Fibroblast of lung (primary cell): Measurements from ENCODE around the gene MAD2L1BP. TPM values are rescaled to one million over a fixed set of nuclear protein-coding genes. Genes with fewer than 3 reads are reported as not detected.

Source experiments
- DNase-seq, 2 donors: peaks; one replicate each; pipeline versions ENCODE4 v3.0.0 to v3.0.0-alpha.2; 2010; ENCODE audit warnings: low read depth in 2 of 2
- H2AFZ ChIP-seq: 2 replicates; pipeline ENCODE4 v1.5.1; 2012; ENCODE audit warnings: low read length, control low read depth, inconsistent platforms
- H3K27ac ChIP-seq: 2 replicates; pipeline ENCODE4 v1.5.1; 2011; ENCODE audit warnings: low read length, control low read depth; ENCODE audit not compliant: insufficient read depth
- H3K27me3 ChIP-seq: 2 replicates; pipeline ENCODE4 v1.5.1; 2011; ENCODE audit warnings: mild to moderate bottlenecking, low read length; ENCODE audit not compliant: control insufficient read depth, insufficient read depth
- H3K36me3 ChIP-seq: 2 replicates; pipeline ENCODE4 v1.5.1; 2011; ENCODE audit warnings: low read length; ENCODE audit not compliant: control insufficient read depth, insufficient read depth
- H3K4me1 ChIP-seq: 2 replicates; pipeline ENCODE4 v1.5.1; 2011; ENCODE audit warnings: low read length; ENCODE audit not compliant: control insufficient read depth, insufficient read depth; ENCODE audit errors: extremely low read depth
- H3K4me2 ChIP-seq: 2 replicates; pipeline ENCODE4 v1.5.1; 2011; ENCODE audit warnings: low read length, control low read depth; ENCODE audit not compliant: insufficient read depth; ENCODE audit errors: extremely low read depth
- H3K4me3 ChIP-seq, 4 experiments: fragments of 200-600 bp in 1 of 4; sonication (generic) in 1 of 4; replicated peaks in 1 of 4; 2 replicates each; pipeline ENCODE4 v1.5.1; 2011 to 2016; ENCODE audit warnings: low read length in 4 of 4, low read depth in 3 of 4, mild to moderate bottlenecking in 3 of 4, control low read depth in 2 of 4, inconsistent platforms in 1 of 4, mixed read lengths in 1 of 4; ENCODE audit not compliant: insufficient read depth in 1 of 4; ENCODE audit errors: control extremely low read depth in 1 of 4
- H3K79me2 ChIP-seq: 2 replicates; pipeline ENCODE4 v1.5.1; 2012; ENCODE audit warnings: mild to moderate bottlenecking, low read length, inconsistent platforms; ENCODE audit not compliant: control insufficient read depth, insufficient read depth
- H3K9ac ChIP-seq: 2 replicates; pipeline ENCODE4 v1.5.1; 2011; ENCODE audit warnings: mild to moderate bottlenecking, low read length, control low read depth; ENCODE audit not compliant: insufficient read depth
- H3K9me3 ChIP-seq: 2 replicates; pipeline ENCODE4 v1.5.1; 2012; ENCODE audit warnings: low read depth, low read length; ENCODE audit not compliant: control insufficient read depth, insufficient read depth
- H4K20me1 ChIP-seq: 2 replicates; pipeline ENCODE4 v1.5.1; 2011; ENCODE audit warnings: low read length; ENCODE audit not compliant: control insufficient read depth, insufficient read depth; ENCODE audit errors: extremely low read depth
- CTCF ChIP-seq, 2 donors: IDR thresholded peaks in 1 of 2; conservative IDR thresholded peaks in 1 of 2; 1 replicate in 1 of 2; 2 replicates in 1 of 2; pipeline ENCODE4 v1.5.1; 2011 to 2012; ENCODE audit warnings: low read length in 2 of 2, control low read depth in 1 of 2, inconsistent platforms in 1 of 2, low read depth in 1 of 2, mild to moderate bottlenecking in 1 of 2
- EZH2 ChIP-seq: IDR thresholded peaks from 2 replicates; pipeline ENCODE4 v1.5.1; 2012; ENCODE audit warnings: low read length, control low read depth, mild to moderate bottlenecking; ENCODE audit errors: missing control alignments
- polyA plus RNA-seq, 2 donors: library from polyadenylated mRNA; depleted of rRNA in 1 of 2; stranded (reverse) in 1 of 2; unstranded in 1 of 2; fragments of >200 nt; gene quantifications; 2 replicates each; pipeline ENCODE4 v1.2.1, GENCODE V29; 2011 to 2012; ENCODE audit warnings: missing spikeins in 1 of 2
- total RNA-seq: library from RNA; depleted of rRNA; stranded (reverse); fragments of >200 nt; gene quantifications from 2 replicates; pipeline ENCODE4 v1.2.1, GENCODE V29; 2014

MAD2L1BP gene
- total and polyA plus RNA-seq, 2 donors (not counting 1 experiment from before 2014, with no cell fraction given), result 19.2 to 34.5 TPM

- no peak overlapping the region for H2AFZ ChIP-seq
- no peak overlapping the region for H3K27ac ChIP-seq
- H3K4me2 ChIP-seq, result no peak overlapping the region
- no peaks in the 10 kb centered on the region for H3K27me3 ChIP-seq
- H3K9ac ChIP-seq, result no peak overlapping the region
- H3K4me3 ChIP-seq, result no peak overlapping the region
- no peaks in the 10 kb centered on the region for H3K9me3 ChIP-seq
- H3K4me1 ChIP-seq, result peaks cover 14% of the 10 kb centered on the region
- DNase-seq, result no peak
- TF ChIP-seq EZH2, result no peak
- TF ChIP-seq CTCF (conservative IDR thresholded peaks at IDR 0.05 in 1 of 2, IDR thresholded peaks at IDR 0.05 in 1 of 2; ENCODE audit: low read depth in 1 of 2, low read length in 2 of 2), result no peak
- no peaks in the 10 kb centered on the region for H3K79me2 ChIP-seq
- H4K20me1 ChIP-seq, result peaks cover 2% of the 10 kb centered on the region
- H3K36me3 ChIP-seq, result peaks cover 25% of the 10 kb centered on the region
Measured at GRCh38 chr6:43669922-43670622, 34.4 kb downstream of the MAD2L1BP start.

- DNase-seq, result no peak
- no peak overlapping the region for H3K27ac ChIP-seq
- peaks cover 14% of the 10 kb centered on the region for H3K4me1 ChIP-seq
- H3K27me3 ChIP-seq, result no peaks in the 10 kb centered on the region
- H3K4me3 ChIP-seq, result no peak overlapping the region
- peaks cover 2% of the 10 kb centered on the region for H4K20me1 ChIP-seq
- H3K36me3 ChIP-seq, result peaks cover 27% of the 10 kb centered on the region
- H3K9me3 ChIP-seq, result no peaks in the 10 kb centered on the region
- H3K79me2 ChIP-seq, result no peaks in the 10 kb centered on the region
- H3K4me2 ChIP-seq, result no peak overlapping the region
- H3K9ac ChIP-seq, result no peak overlapping the region
- TF ChIP-seq CTCF (conservative IDR thresholded peaks at IDR 0.05 in 1 of 2, IDR thresholded peaks at IDR 0.05 in 1 of 2; ENCODE audit: low read depth in 1 of 2, low read length in 2 of 2), result no peak
- TF ChIP-seq EZH2, result no peak
- no peak overlapping the region for H2AFZ ChIP-seq
Measured at GRCh38 chr6:43670623-43670986, 35.0 kb downstream of the MAD2L1BP start.

- H2AFZ ChIP-seq, result no peak overlapping the region
- no peaks in the 10 kb centered on the region for H3K9me3 ChIP-seq
- TF ChIP-seq CTCF (conservative IDR thresholded peaks at IDR 0.05 in 1 of 2, IDR thresholded peaks at IDR 0.05 in 1 of 2; ENCODE audit: low read depth in 1 of 2, low read length in 2 of 2) (no peak), EZH2 (no peak)
- H3K4me1 ChIP-seq, result peaks cover 14% of the 10 kb centered on the region
- DNase-seq, result peak in 1 of 2 donors; percentile 9
- H3K36me3 ChIP-seq, result peaks cover 27% of the 10 kb centered on the region
- H3K79me2 ChIP-seq, result no peaks in the 10 kb centered on the region
- H3K4me3 ChIP-seq, result no peak overlapping the region
- H3K4me2 ChIP-seq, result no peak overlapping the region
- H3K27me3 ChIP-seq, result no peaks in the 10 kb centered on the region
- H3K27ac ChIP-seq, result no peak overlapping the region
- H3K9ac ChIP-seq, result no peak overlapping the region
- H4K20me1 ChIP-seq, result peaks cover 2% of the 10 kb centered on the region
Measured at GRCh38 chr6:43671011-43671800, 35.6 kb downstream of the MAD2L1BP start.
